ENCODE measurements around the gene TFIP11.

DNA sequence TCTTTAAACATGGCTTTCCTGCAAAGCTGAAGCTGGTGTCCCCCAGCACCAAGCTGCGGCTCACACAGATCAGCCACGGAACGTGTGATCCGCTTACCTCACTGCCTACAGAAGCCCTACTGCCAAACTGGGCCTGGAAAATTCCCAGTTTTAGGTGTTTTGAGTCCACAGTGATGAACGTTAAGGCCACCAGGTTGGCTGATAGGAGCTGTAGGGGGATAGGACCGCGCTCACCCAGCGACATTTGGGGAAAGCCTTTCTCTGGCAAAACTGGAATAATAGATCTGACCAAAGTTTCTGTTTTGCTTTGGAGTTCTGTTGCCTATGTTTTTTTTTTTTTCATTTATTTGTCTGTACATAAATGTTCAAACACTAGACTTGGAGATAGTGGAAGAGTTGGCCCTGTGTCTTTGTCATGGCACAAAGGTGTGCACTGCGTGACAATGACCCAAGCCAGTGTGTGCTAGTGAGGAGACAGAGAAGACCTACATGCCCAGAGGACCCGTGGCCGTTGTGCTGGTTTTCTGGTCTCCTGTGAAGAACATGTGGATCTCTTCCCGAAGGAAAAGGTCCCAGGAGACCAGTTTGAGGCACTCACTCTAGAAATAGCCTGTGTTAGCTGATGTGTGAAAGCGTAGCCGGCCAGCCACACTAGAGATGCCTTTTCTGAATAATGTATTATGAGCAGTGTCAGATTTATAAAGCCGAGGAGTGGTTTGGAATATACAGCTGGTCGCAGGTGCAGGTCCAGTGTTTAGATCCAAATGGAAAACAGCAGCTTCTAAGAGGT lies 68.2 kb downstream of the TFIP11 start:
- TF ChIP-seq, protein P1, sequence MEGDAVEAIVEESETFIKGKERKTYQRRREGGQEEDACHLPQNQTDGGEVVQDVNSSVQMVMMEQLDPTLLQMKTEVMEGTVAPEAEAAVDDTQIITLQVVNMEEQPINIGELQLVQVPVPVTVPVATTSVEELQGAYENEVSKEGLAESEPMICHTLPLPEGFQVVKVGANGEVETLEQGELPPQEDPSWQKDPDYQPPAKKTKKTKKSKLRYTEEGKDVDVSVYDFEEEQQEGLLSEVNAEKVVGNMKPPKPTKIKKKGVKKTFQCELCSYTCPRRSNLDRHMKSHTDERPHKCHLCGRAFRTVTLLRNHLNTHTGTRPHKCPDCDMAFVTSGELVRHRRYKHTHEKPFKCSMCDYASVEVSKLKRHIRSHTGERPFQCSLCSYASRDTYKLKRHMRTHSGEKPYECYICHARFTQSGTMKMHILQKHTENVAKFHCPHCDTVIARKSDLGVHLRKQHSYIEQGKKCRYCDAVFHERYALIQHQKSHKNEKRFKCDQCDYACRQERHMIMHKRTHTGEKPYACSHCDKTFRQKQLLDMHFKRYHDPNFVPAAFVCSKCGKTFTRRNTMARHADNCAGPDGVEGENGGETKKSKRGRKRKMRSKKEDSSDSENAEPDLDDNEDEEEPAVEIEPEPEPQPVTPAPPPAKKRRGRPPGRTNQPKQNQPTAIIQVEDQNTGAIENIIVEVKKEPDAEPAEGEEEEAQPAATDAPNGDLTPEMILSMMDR (IDR thresholded peaks at IDR 0.05; ENCODE audit: low read length), result no peak
- TF ChIP-seq EZH2 (IDR thresholded peaks at IDR 0.05; ENCODE audit: borderline replicate concordance, low read length), result no peak
